Measurements from ENCODE around the gene RAB8A. TPM values are rescaled to one million over a fixed set of nuclear protein-coding genes. Genes with fewer than 3 reads are reported as not detected.

RAB8A gene
- total RNA-seq, 4 donors from 2014 or later: 40.2 to 65.6 (median 51.5) TPM

DNA sequence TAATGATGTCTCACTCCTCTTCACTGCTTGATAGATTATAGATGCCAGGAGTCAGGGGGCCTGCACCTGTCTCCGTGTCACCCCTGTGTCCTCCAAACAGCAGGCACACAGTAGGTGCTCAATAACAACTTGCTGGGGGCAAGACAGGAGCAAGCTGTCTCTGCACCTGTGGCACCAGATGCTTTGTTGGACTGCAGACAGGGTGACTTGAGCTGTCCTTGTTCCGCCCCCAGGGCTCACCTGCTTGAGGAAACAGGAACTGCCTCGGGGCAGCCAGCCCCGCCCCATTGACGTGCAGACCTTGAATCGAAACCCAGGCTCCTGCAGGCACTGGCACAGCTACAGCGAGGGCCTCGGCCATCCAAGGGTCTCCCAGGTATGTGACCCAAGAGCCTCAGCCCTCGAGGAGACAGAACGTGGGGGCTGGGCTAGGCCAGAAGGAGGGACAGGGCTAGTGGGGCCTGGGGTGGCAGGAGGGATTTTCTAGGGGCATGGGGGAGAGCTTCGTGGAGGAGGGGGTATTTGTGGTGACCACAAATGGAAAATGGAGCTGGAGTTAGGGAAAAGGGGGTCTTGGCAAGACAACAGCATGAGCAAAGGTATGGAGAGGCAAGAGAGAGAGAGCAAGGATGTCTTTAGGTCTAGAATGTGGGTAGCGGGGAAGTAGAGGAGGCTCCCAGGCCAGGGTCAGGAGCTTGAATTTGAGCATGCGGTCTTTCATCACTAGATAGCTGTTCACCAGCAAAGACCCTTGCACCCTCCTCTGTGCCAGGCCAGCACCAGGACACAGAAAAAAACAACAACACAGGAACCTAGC, 31.9 kb downstream of the RAB8A start, which contains the start of gene HSH2D:
Gene HSH2D, plus strand, starts transcription at position 287 of the 817 bp plus-strand sequence. CDS start 5,066 bp downstream, outside the sequence.
- H3K27ac ChIP-seq: peak within 1 kb of the TSS in 1 of 3 donors; percentile 56
- peak; percentile 72 to 79 for DNase-seq
- TF ChIP-seq POLR2A (IDR thresholded peaks at IDR 0.05): no peak
- TF ChIP-seq, protein P1, sequence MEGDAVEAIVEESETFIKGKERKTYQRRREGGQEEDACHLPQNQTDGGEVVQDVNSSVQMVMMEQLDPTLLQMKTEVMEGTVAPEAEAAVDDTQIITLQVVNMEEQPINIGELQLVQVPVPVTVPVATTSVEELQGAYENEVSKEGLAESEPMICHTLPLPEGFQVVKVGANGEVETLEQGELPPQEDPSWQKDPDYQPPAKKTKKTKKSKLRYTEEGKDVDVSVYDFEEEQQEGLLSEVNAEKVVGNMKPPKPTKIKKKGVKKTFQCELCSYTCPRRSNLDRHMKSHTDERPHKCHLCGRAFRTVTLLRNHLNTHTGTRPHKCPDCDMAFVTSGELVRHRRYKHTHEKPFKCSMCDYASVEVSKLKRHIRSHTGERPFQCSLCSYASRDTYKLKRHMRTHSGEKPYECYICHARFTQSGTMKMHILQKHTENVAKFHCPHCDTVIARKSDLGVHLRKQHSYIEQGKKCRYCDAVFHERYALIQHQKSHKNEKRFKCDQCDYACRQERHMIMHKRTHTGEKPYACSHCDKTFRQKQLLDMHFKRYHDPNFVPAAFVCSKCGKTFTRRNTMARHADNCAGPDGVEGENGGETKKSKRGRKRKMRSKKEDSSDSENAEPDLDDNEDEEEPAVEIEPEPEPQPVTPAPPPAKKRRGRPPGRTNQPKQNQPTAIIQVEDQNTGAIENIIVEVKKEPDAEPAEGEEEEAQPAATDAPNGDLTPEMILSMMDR (IDR thresholded peaks at IDR 0.05): no peak
- H3K27me3 ChIP-seq: no peaks in the 10 kb centered on the region
- H3K9me3 ChIP-seq: no peaks in the 10 kb centered on the region
- WGBS, 2 donors: 31 to 44% methylated on average over 7 to 11 of the region's 13 CpGs
- H3K4me3 ChIP-seq (replicated peaks in 1 of 3): peak within 1 kb of the TSS in 2 of 3 donors; percentile 4 to 14
- no peaks in the 10 kb centered on the region for H3K36me3 ChIP-seq
- intact Hi-C loops (cut with DNase I): no loop called here
- peaks cover 4 to 5% of the 10 kb centered on the region in 2 donors for H3K4me1 ChIP-seq

DNA sequence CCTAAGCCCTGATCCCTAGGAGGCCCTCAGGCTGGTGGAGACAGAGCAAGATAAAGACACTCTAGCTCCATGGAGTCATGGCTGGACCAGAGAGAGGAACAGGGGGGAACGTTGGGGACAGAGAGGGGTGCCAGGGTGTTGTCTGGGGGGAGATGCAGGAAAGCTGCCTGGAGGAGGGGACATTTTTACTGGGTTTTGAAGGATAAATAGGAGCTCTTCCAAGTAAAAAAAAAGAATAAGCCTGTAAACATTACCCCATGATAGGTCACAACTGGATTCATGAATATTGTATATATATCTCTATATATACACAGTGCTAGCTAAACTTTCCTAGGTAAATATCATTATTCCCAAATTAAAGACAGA, 32.5 kb downstream of the RAB8A start:
- TF ChIP-seq, protein P1 (IDR thresholded peaks at IDR 0.05): no peak
- TF ChIP-seq POLR2A (IDR thresholded peaks at IDR 0.05): no peak

DNA sequence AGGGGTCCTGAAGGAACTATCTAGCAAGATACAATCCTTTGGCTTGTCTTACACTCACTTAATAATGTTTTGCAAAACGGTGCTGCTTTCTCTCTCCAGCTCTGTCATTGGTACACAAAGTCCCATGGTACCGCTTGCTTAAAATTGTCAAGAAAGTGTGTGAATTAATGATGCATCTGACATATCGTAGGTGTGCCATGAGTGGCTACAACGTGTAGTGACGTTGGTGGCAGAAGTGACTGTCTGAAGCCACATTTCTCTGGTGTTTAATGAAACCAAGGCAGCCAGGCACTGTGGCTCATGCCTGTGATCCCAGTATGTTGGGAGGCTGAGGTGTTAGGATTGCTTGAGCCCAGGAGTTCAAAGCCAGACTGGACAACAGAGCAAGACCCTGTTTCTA, 34.4 kb downstream of the RAB8A start:
- Histone ChIP-seq H3K27ac (no peak overlapping the region), H3K27me3 (no peaks in the 10 kb centered on the region), H3K9me3 (no peaks in the 10 kb centered on the region), H3K4me1 (peaks cover 4 to 5% of the 10 kb centered on the region in 2 donors), H3K4me3 (replicated peaks in 1 of 3) (no peak overlapping the region), H3K36me3 (no peaks in the 10 kb centered on the region)
- no peak for DNase-seq
- WGBS, 2 donors: 78 to 80% methylated on average over 5 of the region's 5 CpGs
- intact Hi-C loops (cut with DNase I): no loop called here
- TF ChIP-seq, protein P1 (IDR thresholded peaks at IDR 0.05): no peak
- TF ChIP-seq POLR2A (IDR thresholded peaks at IDR 0.05): no peak

More for the DNA sequence above, 32.5 kb downstream of the RAB8A start:
- Histone ChIP-seq H3K27me3 (no peaks in the 10 kb centered on the region), H3K36me3 (no peaks in the 10 kb centered on the region), H3K27ac (peak overlapping the region in 1 of 3 donors; percentile 56), H3K9me3 (no peaks in the 10 kb centered on the region), H3K4me3 (replicated peaks in 1 of 3) (no peak overlapping the region), H3K4me1 (peaks cover 4 to 5% of the 10 kb centered on the region in 2 donors)
- DNase-seq: no peak
- intact Hi-C loops (cut with DNase I): no loop called here
- 77 to 85% methylated on average over 1 of the region's 1 CpG for WGBS, 2 donors

DNA sequence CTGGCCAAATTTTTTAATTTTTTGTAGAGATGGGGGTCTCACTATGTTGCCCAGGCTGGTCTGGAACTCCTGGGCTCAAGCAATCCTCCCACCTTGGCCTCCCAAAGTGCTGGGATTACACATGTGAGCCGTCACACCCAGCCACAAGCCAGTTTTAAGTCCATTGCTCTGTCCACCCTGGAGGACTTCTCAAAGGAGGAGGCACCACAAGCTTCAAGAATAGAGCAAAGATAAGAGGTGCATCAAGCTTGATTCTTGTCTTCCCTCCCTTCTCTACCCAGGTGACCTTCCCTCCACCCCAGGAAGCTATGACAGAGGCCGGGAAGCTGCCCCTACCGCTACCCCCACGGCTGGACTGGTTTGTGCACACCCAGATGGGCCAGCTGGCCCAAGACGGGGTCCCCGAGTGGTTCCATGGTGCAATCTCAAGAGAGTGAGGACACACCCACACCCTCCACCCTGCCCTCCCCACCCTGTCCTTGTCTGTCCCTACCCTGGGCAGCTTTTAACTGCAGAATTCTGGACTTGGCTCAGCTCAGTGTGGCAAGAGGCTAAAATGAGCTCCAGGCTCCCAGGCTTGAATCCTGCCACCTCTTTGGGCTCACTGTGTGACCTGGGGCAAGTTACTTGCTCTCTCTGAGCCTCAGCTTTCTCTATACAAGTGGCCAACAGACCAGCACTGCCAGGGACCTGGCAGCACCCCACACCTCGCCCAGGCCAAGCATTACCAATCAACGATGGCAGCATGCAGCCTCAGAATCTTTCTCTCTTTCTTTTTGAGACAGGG, 36.9 kb downstream of the RAB8A start:
- Histone ChIP-seq H3K27ac (no peak overlapping the region), H3K4me1 (peaks cover under 1 to 3% of the 10 kb centered on the region in 2 donors), H3K36me3 (no peaks in the 10 kb centered on the region), H3K9me3 (no peaks in the 10 kb centered on the region), H3K27me3 (no peaks in the 10 kb centered on the region), H3K4me3 (replicated peaks in 1 of 3) (no peak overlapping the region)
- intact Hi-C loops (cut with DNase I): no loop called here
- WGBS, 2 donors: 75 to 87% methylated on average over 8 of the region's 8 CpGs
- no peak for TF ChIP-seq POLR2A (IDR thresholded peaks at IDR 0.05)
- TF ChIP-seq, protein P1 (IDR thresholded peaks at IDR 0.05): no peak
- DNase-seq: no peak

Measured in thyroid gland (tissue), 4 donors.